ENCODE measurements around the gene ZNF579. TPM values are rescaled to one million over a fixed set of nuclear protein-coding genes. Genes with fewer than 3 reads are reported as not detected.
"Not testable (repeated sequence)": the region's sequence is repeated elsewhere in the genome, so short reads cannot be mapped to it uniquely, and the experiment has no call there.

ZNF579 gene
- total RNA-seq, 1 donor from 2014 or later = 14.7 TPM

DNA sequence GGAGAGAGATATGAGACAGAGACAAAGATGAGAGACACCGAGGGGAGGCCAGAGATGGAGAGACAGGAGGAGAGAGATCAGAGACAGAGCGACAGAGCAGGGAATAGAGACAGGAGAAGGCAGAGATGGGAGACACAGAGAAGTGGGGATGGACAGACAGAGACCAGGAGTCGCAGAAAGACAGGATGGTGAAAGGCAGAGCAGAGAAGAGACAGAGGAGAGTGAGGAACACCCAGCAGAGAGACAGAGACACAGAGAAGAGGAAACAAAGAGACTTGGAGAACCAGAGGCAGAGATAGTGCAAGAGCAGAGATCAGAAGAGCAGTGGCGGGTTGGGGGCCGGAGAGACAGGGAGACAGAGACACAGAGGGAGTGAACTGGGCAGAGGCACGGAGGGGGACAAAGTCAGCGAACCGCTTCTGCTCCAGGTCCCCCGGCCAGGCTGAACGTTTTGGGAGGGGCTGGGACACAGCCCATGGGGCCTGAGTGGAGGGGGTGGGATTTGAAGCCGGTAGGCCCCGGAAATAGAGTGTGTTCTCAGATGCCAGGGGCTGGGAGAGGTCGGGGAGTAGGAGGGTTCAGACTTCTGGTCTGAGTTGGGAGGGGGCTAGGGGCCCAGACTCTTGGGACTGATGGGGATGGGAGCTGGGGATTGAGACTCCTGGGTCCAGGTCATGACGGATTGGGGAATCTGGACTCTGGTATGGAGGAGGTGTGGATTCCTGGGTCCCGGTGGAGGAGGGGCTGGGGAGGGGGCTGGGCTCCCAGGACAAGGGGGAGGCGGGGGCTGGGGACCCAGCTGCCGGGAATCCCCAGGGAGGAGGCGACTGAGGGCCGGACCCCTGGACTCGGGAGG is 654 bp downstream of the ZNF579 start:
- intact Hi-C loops (cut with micrococcal nuclease) = loop anchor here (2.0 kb wide), 1 partner anchor 33 kb away; no protein-coding TSS in a partner anchor
- DNase-seq = peak; percentile 37
- ATAC-seq = peak; percentile 69

DNA sequence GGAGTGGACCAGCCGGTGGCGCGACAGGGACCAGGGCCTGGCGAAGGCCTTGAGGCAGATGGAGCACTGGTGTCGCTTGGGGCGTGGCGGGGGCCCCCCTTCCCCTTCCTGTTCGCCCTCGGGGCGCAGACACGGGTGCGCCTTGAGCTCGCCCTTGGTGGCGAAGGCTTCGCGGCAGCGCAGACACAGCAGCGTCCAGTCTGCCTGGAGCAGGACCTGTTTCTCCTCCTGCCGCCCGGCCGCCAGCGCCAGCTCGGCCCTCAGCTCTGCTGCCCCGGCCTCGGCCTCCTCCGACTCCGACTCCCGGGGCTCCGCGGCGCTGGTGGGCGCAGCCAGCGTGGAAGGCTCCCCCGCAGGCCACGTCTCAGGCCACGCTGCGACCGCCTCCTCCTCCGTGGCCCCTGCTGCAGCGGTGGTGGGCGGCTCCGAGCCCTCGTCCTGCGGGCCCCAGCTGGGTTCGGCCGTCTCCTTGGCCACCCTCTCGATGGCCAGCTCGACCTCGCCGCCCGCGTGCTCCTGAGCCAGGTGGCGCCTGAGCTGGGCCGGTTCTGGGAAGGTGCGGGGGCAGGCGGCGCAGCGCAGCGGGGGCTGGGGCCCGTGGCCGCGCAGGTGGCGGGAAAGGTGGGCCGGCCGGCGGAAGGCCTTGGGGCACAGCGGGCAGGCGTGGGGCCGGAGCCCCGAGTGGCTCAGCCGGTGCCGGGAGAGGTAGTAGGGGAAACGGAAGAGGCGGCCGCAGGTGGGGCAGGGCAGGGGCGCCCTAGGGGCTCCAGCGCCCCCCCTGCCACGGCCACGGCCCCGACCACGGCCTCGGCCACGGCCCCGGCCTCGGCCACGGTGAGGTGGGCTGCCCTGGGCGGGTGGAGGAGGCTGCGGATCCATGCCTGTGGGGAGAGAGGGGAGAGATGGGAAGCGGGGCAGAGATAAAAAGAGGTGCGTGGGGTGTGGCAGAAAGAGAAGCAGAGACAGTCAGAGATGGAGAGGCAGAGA is 1.6 kb downstream of the ZNF579 start:
- DNase-seq = peak; percentile 33
- intact Hi-C loops (cut with micrococcal nuclease) = no loop called here

GRCh38 chr19:55578031-55578760 is 2.5 kb downstream of the ZNF579 start:
- no peak for DNase-seq
- ATAC-seq = no peak
- intact Hi-C loops (cut with micrococcal nuclease) = no loop called here

More for the DNA sequence above, 1.6 kb downstream of the ZNF579 start:
- ATAC-seq = no peak

DNA sequence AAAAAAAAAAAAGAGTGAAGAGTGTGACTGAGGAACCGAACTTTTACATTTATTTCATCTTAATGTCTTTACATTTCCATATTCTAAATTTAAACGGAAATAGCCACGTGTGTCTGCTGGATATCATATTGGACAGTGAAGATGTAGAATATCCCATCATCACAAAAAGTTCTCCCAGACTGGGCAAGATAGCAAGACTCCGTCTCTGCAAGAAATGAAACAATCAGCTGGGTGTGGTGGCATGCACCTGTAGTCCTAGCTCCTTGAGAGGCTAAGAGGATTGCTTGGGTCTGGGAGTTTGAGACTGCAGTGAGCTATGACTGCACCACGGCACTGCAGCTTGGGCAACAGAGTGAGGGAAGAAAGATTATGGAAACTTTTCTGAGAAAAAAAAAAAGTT is 3.9 kb downstream of the ZNF579 start:
- intact Hi-C loops (cut with micrococcal nuclease) = no loop called here
- no peak for DNase-seq
- no peak for ATAC-seq

GRCh38 chr19:55573929-55574328 is 6.7 kb downstream of the ZNF579 start:
- intact Hi-C loops (cut with micrococcal nuclease); DNase-seq; ATAC-seq: not testable (repeated sequence)

- ATAC-seq; DNase-seq; intact Hi-C loops (cut with micrococcal nuclease): not testable (repeated sequence)
These were observed 11.2 kb downstream of the ZNF579 start for GRCh38 chr19:55569477-55569876.

DNA sequence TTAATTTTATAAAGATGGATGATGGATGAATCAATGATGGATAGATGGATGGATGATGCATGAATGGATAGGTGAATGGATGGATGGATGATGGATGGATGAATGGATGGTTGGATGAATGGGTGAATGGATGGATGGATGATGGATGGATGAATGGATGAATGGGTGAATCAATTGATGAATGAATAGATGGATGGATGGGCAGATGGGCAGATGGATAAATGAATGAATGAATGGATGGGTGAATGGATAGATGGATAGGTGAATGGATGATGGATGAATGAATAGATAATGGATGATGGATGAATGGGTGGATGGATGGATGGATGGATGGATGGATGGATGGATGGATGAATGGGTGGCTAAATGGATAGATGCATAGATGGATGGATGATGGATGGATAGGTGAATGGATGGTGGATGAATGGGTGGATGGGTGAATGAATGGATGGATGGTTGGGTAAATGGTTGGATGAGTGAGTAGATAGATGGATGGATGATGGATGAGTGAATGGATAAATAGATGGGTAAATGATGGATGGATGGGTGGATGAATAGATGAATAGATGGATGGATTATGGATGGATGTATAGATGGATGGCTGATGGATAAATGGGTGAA is 12.8 kb downstream of the ZNF579 start:
- ATAC-seq (no peak), DNase-seq (no peak)
- intact Hi-C loops (cut with micrococcal nuclease) = no loop called here

DNA sequence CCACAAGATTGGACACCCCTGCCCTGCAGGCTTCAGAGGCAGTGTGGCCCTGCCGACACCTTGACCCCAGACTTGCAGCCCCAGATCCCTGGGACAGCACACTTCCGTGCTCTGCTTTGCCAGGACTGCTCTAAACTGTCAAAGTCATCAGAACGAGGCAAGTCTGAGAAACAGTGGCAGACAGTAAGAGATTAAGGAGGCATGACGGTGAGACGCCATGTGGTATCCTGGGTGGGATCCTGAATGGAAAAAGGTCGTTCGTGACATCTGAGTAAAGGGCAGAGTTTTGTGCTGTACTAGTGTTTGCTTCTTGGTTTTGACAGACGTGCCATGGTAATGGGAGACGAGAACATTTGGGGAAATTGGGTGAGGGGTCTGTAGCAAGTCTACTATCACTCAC is 13.8 kb downstream of the ZNF579 start:
- ATAC-seq = no peak
- DNase-seq = no peak
- intact Hi-C loops (cut with micrococcal nuclease) = no loop called here

- DNase-seq = peak; percentile 85
- intact Hi-C loops (cut with micrococcal nuclease) = no loop called here
- peak; percentile 93 for ATAC-seq
These were observed 17.4 kb downstream of the ZNF579 start for GRCh38 chr19:55563261-55563690.

- ATAC-seq (no peak), DNase-seq (no peak)
- intact Hi-C loops (cut with micrococcal nuclease) = no loop called here
These were observed 21.0 kb downstream of the ZNF579 start for GRCh38 chr19:55559684-55560083.

DNA sequence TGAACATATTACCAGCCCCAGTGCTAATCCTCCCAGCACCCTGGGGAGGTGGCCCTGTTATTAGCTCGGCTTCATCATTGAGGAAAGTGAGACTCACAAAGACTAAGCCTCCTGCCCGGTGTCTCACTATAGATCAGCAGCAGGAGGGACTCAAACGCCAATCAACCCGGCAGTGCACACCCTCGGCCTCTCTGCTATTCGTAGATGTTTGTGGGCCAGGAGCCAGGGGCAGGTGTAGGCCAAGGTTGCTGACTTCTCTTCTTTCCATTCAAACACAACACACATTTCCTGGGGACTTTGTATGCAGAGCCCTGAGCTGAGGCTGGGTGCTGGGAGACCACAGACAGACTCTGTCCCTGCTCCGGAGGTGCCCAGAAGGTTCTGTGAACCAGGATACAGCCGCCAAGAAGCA is 25.9 kb downstream of the ZNF579 start:
- intact Hi-C loops (cut with micrococcal nuclease) = no loop called here
- DNase-seq = no peak
- no peak for ATAC-seq

GRCh38 chr19:55554302-55554701 is 26.3 kb downstream of the ZNF579 start:
- no peak for ATAC-seq
- intact Hi-C loops (cut with micrococcal nuclease) = no loop called here
- DNase-seq = no peak

DNA sequence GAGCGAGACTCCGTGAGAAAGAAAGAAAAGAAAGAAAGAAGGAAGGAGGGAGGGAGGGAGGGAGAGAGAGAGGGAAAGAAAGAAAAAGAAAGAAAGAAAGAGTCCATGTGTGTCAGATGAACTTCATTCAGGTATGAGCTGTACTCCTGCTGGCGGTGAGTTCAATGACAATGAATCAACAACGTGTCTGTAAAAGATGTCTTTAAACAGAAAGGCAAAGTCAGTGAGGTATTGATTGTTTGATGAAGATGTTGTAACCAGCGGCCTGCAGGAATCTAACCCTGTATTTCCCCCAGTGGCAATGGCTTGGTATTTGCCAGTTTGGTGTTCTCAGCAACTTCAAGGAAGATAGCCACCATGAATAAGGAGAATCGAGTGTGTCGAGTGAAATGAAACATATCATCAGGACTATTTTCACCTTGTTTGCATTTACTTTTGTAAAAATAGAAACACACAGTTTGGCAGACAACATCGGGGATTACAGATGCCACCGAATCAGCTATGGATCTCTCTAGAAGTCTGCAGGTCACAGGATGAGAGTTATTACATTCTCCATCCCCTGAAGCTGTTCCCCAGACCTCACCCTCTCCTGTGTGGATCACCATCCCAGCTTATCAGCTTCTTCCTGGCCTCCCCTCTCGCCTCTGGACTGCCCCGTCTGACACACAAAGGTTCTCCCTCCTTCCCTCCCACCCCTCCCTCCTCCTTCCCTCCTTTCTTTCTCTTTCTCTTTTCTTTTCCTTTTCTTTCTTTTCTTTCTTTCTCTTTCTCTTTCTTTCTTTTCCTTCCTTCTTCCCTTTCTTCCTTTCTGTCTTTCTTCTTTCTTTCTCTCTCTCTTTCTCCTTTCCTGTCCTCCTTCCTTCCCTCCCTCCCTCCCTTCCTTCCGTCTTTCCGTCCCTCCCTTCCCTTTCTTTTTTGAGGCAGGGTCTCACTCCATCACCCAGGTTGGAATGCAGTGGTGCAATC is 27.1 kb downstream of the ZNF579 start:
- intact Hi-C loops (cut with micrococcal nuclease) = no loop called here
- no peak for ATAC-seq
- no peak for DNase-seq

GRCh38 chr19:55552620-55553019 is 28.0 kb downstream of the ZNF579 start:
- no peak for DNase-seq
- intact Hi-C loops (cut with micrococcal nuclease) = no loop called here
- ATAC-seq = no peak

DNA sequence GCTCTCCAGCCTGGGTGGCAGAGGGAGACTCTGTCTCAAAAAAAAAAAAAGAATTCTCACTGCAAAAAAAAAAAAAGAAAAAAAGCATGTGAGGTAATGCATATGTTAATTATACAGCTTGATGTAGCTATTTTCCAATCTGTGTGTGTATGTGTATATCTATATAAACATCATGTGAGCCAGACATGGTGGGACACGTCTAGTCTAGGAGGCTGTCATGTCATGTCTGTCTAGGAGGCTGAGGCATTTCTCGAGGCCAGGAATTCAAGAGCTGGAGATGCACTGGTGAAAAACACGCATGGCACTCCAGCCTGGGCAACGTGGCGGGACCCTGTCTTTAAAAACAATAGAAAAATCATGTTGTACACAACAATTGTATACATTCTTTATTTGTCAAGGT is 28.4 kb downstream of the ZNF579 start:
- intact Hi-C loops (cut with micrococcal nuclease) = no loop called here
- no peak for DNase-seq
- no peak for ATAC-seq

DNA sequence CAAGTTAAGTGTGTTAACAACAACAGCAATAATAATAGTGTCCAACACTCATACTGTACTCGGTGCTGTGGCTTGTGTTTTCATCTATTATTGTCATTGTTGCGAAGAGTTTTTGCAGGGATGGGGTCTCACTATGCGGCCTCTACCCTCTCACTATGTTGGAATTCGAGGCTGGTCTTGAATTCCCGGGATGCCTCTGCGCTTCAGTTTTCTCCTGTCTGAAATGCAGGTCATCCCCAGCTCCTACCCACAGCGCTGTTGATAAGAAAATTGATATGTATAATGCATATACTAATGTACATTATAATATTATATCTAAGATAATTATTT is 30.4 kb downstream of the ZNF579 start:
- no peak for DNase-seq

GRCh38 chr19:55549500-55550320 is 30.9 kb downstream of the ZNF579 start:
- no peak for DNase-seq
- no peak for ATAC-seq
- intact Hi-C loops (cut with micrococcal nuclease) = no loop called here

More for the DNA sequence above, 30.4 kb downstream of the ZNF579 start:
- no peak for ATAC-seq
- intact Hi-C loops (cut with micrococcal nuclease) = no loop called here
